CD14-positive monocyte (primary cell): Measurements from ENCODE around the gene ERG. TPM values are rescaled to one million over a fixed set of nuclear protein-coding genes. Genes with fewer than 3 reads are reported as not detected.
A peak's percentile ranks its signal among the peaks of the same experiment; 100 is the strongest.

ENCODE experiments used
- DNase-seq, 3 donors: peaks; one replicate each; pipeline ENCODE4 v3.0.0-alpha.2; 2011 to 2022
- H2AFZ ChIP-seq: 2 replicates; pipeline ENCODE4 v1.6.0; 2012; ENCODE audit warnings: mild to moderate bottlenecking, low read depth, low read length, inconsistent platforms; ENCODE audit not compliant: insufficient read depth, poor library complexity, severe bottlenecking
- H3K27ac ChIP-seq, 2 donors: 1 replicate in 1 of 2; 2 replicates in 1 of 2; pipeline ENCODE4 v1.5.1; 2012 to 2013; ENCODE audit warnings: low read length in 2 of 2, control low read depth in 1 of 2, inconsistent platforms in 1 of 2, low read depth in 1 of 2, mild to moderate bottlenecking in 1 of 2
- H3K27me3 ChIP-seq, 2 donors: one replicate each; pipeline versions ENCODE4 v1.6.0 to v1.6.1; 2011 to 2013; ENCODE audit warnings: low read length in 2 of 2; ENCODE audit not compliant: control insufficient read depth in 2 of 2, insufficient read depth in 2 of 2
- H3K36me3 ChIP-seq, 2 donors: replicated peaks in 1 of 2; 1 replicate in 1 of 2; 2 replicates in 1 of 2; pipeline versions ENCODE4 v1.5.1 to v1.6.1; 2012 to 2013; ENCODE audit warnings: low read length in 2 of 2, control low read depth in 1 of 2, inconsistent platforms in 1 of 2, mild to moderate bottlenecking in 1 of 2; ENCODE audit not compliant: insufficient read depth in 2 of 2, control insufficient read depth in 1 of 2
- H3K4me1 ChIP-seq, 2 donors: 1 replicate in 1 of 2; 2 replicates in 1 of 2; pipeline versions ENCODE4 v1.5.1 to v1.6.1; 2012 to 2013; ENCODE audit warnings: low read length in 2 of 2, control low read depth in 1 of 2, inconsistent platforms in 1 of 2, mild to moderate bottlenecking in 1 of 2, moderate library complexity in 1 of 2; ENCODE audit not compliant: insufficient read depth in 2 of 2, control insufficient read depth in 1 of 2
- H3K4me2 ChIP-seq: replicated peaks from 2 replicates; pipeline ENCODE3; 2012; ENCODE audit warnings: low read length, moderate library complexity, mild to moderate bottlenecking; ENCODE audit not compliant: poor library complexity, severe bottlenecking; ENCODE audit errors: extremely low read depth
- H3K4me3 ChIP-seq, 3 experiments: fragments of 200-600 bp in 1 of 3; sonication (generic) in 1 of 3; replicated peaks in 1 of 3; 1 replicate in 2 of 3; 2 replicates in 1 of 3; pipeline ENCODE4 v1.5.1; 2011 to 2013; ENCODE audit warnings: low read length in 3 of 3, mild to moderate bottlenecking in 3 of 3, control low read depth in 2 of 3, low read depth in 2 of 3, inconsistent platforms in 1 of 3, moderate library complexity in 1 of 3
- H3K79me2 ChIP-seq: 2 replicates; pipeline ENCODE4 v1.6.0; 2012; ENCODE audit warnings: mild to moderate bottlenecking, control low read depth, inconsistent platforms, low read length, moderate library complexity; ENCODE audit not compliant: insufficient read depth
- H3K9ac ChIP-seq: 2 replicates; pipeline ENCODE4 v1.6.0; 2017; ENCODE audit warnings: low read length, mild to moderate bottlenecking; ENCODE audit not compliant: insufficient read depth, poor library complexity, severe bottlenecking
- H3K9me3 ChIP-seq, 2 donors: replicated peaks in 1 of 2; 1 replicate in 1 of 2; 2 replicates in 1 of 2; pipeline versions ENCODE4 v1.5.1 to v1.6.1; 2012 to 2013; ENCODE audit warnings: low read length in 2 of 2, control low read depth in 1 of 2; ENCODE audit not compliant: control insufficient read depth in 1 of 2, insufficient read depth in 1 of 2
- H4K20me1 ChIP-seq: 2 replicates; pipeline ENCODE4 v1.6.0; 2012; ENCODE audit warnings: mild to moderate bottlenecking, low read length, control low read depth, moderate library complexity; ENCODE audit not compliant: insufficient read depth
- H3K27ac Mint-ChIP-seq, 7 donors: one replicate each; pipeline ENCODE4 v1.8.0; 2020; ENCODE audit warnings: mild to moderate bottlenecking in 7 of 7, mixed read lengths in 7 of 7, moderate library complexity in 6 of 7, inconsistent platforms in 2 of 7
- H3K27me3 Mint-ChIP-seq, 3 donors: one replicate each; pipeline ENCODE4 v1.8.0; 2021 to 2022; ENCODE audit warnings: low read depth in 3 of 3, mild to moderate bottlenecking in 3 of 3, mixed read lengths in 3 of 3, moderate library complexity in 3 of 3, inconsistent platforms in 1 of 3
- H3K36me3 Mint-ChIP-seq, 2 donors: one replicate each; pipeline ENCODE4 v1.8.0; 2020; ENCODE audit warnings: mixed read lengths in 2 of 2, inconsistent platforms in 1 of 2, mild to moderate bottlenecking in 1 of 2
- H3K4me1 Mint-ChIP-seq: one replicate; pipeline ENCODE4 v1.8.0; 2020; ENCODE audit warnings: mild to moderate bottlenecking, mixed read lengths
- H3K4me3 Mint-ChIP-seq, 2 donors: one replicate each; pipeline ENCODE4 v1.8.0; 2020; ENCODE audit warnings: mild to moderate bottlenecking in 2 of 2, mixed read lengths in 2 of 2, moderate library complexity in 1 of 2
- H3K9me3 Mint-ChIP-seq, 7 donors: one replicate each; pipeline ENCODE4 v1.8.0; 2020 to 2022; ENCODE audit warnings: mixed read lengths in 7 of 7, mild to moderate bottlenecking in 6 of 7, moderate library complexity in 6 of 7, inconsistent platforms in 2 of 7
- WGBS: methylation state at CpG from one replicate; pipeline ENCODE4 v1.1.5; 2013; ENCODE audit warnings: missing lambda C conversion rate; ENCODE audit not compliant: insufficient coverage; 5-methylcytosine and 5-hydroxymethylcytosine counted together
- intact Hi-C, 2 donors: fragments of 100-400 bp; cut with micrococcal nuclease; formaldehyde crosslinking; loops; one replicate each; pipeline versions ENCODE4 v1.15.0 to v1.15.1; 2023
- polyA plus RNA-seq, 3 donors: library from polyadenylated mRNA; depleted of rRNA in 1 of 3; unstranded in 2 of 3; stranded (reverse) in 1 of 3; fragments of 300-500 nt in 2 of 3; fragments of >200 nt in 1 of 3; fragmentation: Illumina TruSeq in 2 of 3; gene quantifications; 1 replicate in 2 of 3; 2 replicates in 1 of 3; pipeline ENCODE4 v1.2.3, GENCODE V29; 2012 to 2021
- TF ChIP-seq, protein P1 (sequence below): fragments of 200-600 bp; IDR thresholded peaks from one replicate; pipeline ENCODE4 v1.8.0; 2022; ENCODE audit warnings: antibody characterized with exemption, mild to moderate bottlenecking

The ERG gene
- polyA plus RNA-seq, 3 donors = 0.16 to 0.22 TPM; not detected in 1

DNA sequence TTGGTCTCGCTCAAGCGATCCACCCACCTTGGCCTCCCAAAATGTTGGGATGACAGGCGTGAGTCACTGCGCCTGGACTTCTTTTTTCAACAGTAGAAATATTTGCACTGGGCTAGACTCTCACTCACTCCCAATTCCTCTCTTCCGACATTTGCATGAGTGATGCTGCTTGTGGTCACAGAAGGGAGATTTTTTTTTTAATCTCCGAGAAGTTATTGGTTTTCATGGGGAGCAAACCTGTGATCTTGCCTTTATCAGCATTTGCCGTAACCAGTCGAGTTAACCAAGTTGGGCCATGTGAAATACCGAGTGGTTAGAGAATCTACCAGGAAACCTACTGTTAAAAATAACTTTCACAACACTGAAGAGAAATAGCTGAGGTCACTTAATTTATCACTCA lies 21.1 kb downstream of the ERG start:
- TF ChIP-seq, protein P1, sequence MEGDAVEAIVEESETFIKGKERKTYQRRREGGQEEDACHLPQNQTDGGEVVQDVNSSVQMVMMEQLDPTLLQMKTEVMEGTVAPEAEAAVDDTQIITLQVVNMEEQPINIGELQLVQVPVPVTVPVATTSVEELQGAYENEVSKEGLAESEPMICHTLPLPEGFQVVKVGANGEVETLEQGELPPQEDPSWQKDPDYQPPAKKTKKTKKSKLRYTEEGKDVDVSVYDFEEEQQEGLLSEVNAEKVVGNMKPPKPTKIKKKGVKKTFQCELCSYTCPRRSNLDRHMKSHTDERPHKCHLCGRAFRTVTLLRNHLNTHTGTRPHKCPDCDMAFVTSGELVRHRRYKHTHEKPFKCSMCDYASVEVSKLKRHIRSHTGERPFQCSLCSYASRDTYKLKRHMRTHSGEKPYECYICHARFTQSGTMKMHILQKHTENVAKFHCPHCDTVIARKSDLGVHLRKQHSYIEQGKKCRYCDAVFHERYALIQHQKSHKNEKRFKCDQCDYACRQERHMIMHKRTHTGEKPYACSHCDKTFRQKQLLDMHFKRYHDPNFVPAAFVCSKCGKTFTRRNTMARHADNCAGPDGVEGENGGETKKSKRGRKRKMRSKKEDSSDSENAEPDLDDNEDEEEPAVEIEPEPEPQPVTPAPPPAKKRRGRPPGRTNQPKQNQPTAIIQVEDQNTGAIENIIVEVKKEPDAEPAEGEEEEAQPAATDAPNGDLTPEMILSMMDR = no peak
- Histone ChIP-seq H3K9me3 (no peaks in the 10 kb centered on the region), H2AFZ (no peak overlapping the region), H3K4me1 (peaks cover 49 to 66% of the 10 kb centered on the region in 2 donors), H3K9ac (no peak overlapping the region), H3K27ac (no peak overlapping the region), H3K27me3 (no peaks in the 10 kb centered on the region), H4K20me1 (no peaks in the 10 kb centered on the region), H3K36me3 (no peaks in the 10 kb centered on the region), H3K79me2 (peaks cover 58% of the 10 kb centered on the region), H3K4me2 (peak overlapping the region; percentile 71), H3K4me3 (peak overlapping the region in 1 of 3 experiments; percentile 69)
- peaks cover 0 to 4% (median 0%) of the 10 kb centered on the region in 3 donors for H3K27me3 Mint-ChIP-seq
- H3K36me3 Mint-ChIP-seq = no peaks in the 10 kb centered on the region
- peak overlapping the region; percentile 38 to 98 for H3K4me3 Mint-ChIP-seq
- peaks cover 68% of the 10 kb centered on the region for H3K4me1 Mint-ChIP-seq
- WGBS = no CpG with 5 or more reads among the region's 9 CpGs
- intact Hi-C loops = loop anchor here in 1 of 2 donors (10.0 kb wide), 1 partner anchor 528 kb away; no protein-coding TSS in a partner anchor
- H3K9me3 Mint-ChIP-seq = peaks cover 0 to 3% (median 0%) of the 10 kb centered on the region in 7 donors
- peak overlapping the region in 1 of 7 donors; percentile 6 for H3K27ac Mint-ChIP-seq
- DNase-seq = peak in 2 of 3 donors; percentile 46 to 65

DNA sequence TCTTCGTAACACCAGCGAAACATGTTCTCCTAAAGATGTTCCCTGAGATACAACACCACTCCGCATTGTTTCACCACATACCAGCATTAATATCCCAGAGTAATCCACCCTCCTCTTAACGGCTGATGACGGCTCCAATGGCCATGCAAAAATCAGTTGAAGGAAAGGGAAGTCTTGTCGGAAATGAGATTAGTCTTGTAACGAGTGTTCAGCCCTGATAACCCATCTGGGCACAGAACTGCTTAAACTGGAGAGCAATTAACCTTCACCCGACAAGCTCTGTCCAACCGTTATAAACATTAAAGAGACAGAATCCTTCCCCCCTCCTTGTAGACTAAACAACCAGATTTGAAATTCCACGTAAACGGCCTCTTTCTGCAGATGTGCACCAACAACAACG lies 21.9 kb downstream of the ERG start:
- Histone ChIP-seq H3K27me3 (no peaks in the 10 kb centered on the region), H3K9ac (no peak overlapping the region), H2AFZ (peak overlapping the region; percentile 66), H3K4me1 (peaks cover 57 to 74% of the 10 kb centered on the region in 2 donors), H4K20me1 (no peaks in the 10 kb centered on the region), H3K27ac (peak overlapping the region in 1 of 2 donors; percentile 4), H3K9me3 (no peaks in the 10 kb centered on the region), H3K4me2 (peak overlapping the region; percentile 71), H3K79me2 (peaks cover 49% of the 10 kb centered on the region), H3K36me3 (no peaks in the 10 kb centered on the region), H3K4me3 (peak overlapping the region; percentile 30 to 69 (median 48))
- Mint-ChIP-seq H3K9me3 (peaks cover 0 to 3% (median 0%) of the 10 kb centered on the region in 7 donors), H3K4me3 (peak overlapping the region; percentile 83 to 98), H3K36me3 (no peaks in the 10 kb centered on the region), H3K27me3 (peaks cover 0 to 4% (median 0%) of the 10 kb centered on the region in 3 donors), H3K27ac (peak overlapping the region in 3 of 7 donors; percentile 5 to 80 (median 55)), H3K4me1 (peaks cover 76% of the 10 kb centered on the region)
- intact Hi-C loops = loop anchor here in 1 of 2 donors (10.0 kb wide), 1 partner anchor 528 kb away; no protein-coding TSS in a partner anchor
- peak in 1 of 3 donors; percentile 43 for DNase-seq
- WGBS = 4% methylated on average over 5 of the region's 12 CpGs
- TF ChIP-seq, protein P1 = no peak
